NCI-H1694 treated with DMSO at 0.1 percent for 48 hours (cell line): ENCODE results near the gene VAC14.

Experiments
- DNase-seq: peaks from one replicate; lab custom pipeline; 2025; lab: John Stamatoyannopoulos, UW

The VAC14 gene

GRCh38 chr16:70706948-70707465 lies 94.0 kb downstream of the VAC14 start:
- no peak for DNase-seq

GRCh38 chr16:70705056-70705455 lies 95.9 kb downstream of the VAC14 start:
- DNase-seq, result no peak

- DNase-seq, result no peak
These were observed 96.4 kb downstream of the VAC14 start for GRCh38 chr16:70704586-70704985.

- no peak for DNase-seq
These were observed 97.0 kb downstream of the VAC14 start for GRCh38 chr16:70703835-70704381.

GRCh38 chr16:70703041-70703834 lies 97.7 kb downstream of the VAC14 start:
- peak; percentile 90 for DNase-seq

GRCh38 chr16:70702624-70703023 lies 98.3 kb downstream of the VAC14 start:
- no peak for DNase-seq

- DNase-seq, result no peak
These were observed 99.0 kb downstream of the VAC14 start for GRCh38 chr16:70701998-70702397.

GRCh38 chr16:70701596-70701995 lies 99.4 kb downstream of the VAC14 start:
- DNase-seq, result no peak

- no peak for DNase-seq
These were observed 99.9 kb downstream of the VAC14 start for GRCh38 chr16:70701036-70701435.

GRCh38 chr16:70700101-70701020 lies 100.6 kb downstream of the VAC14 start:
- DNase-seq, result peak; percentile 31

GRCh38 chr16:70699696-70700095 lies 101.3 kb downstream of the VAC14 start:
- no peak for DNase-seq

GRCh38 chr16:70698901-70699300 lies 102.1 kb downstream of the VAC14 start:
- no peak for DNase-seq

- no peak for DNase-seq
These were observed 103.3 kb downstream of the VAC14 start for GRCh38 chr16:70697594-70698170.

GRCh38 chr16:70696952-70697593 lies 103.9 kb downstream of the VAC14 start:
- DNase-seq, result no peak

GRCh38 chr16:70696355-70696754 lies 104.6 kb downstream of the VAC14 start:
- DNase-seq, result no peak

- DNase-seq, result no peak
These were observed 105.5 kb downstream of the VAC14 start for GRCh38 chr16:70695331-70696070.

GRCh38 chr16:70694868-70695218 lies 106.1 kb downstream of the VAC14 start:
- peak; percentile 24 for DNase-seq

- DNase-seq, result peak; percentile 24
These were observed 106.7 kb downstream of the VAC14 start for GRCh38 chr16:70694088-70694867.

GRCh38 chr16:70692873-70693671 lies 107.9 kb downstream of the VAC14 start:
- DNase-seq, result peak; percentile 75
